ENCODE data around the gene EPC2.

The EPC2 gene

DNA sequence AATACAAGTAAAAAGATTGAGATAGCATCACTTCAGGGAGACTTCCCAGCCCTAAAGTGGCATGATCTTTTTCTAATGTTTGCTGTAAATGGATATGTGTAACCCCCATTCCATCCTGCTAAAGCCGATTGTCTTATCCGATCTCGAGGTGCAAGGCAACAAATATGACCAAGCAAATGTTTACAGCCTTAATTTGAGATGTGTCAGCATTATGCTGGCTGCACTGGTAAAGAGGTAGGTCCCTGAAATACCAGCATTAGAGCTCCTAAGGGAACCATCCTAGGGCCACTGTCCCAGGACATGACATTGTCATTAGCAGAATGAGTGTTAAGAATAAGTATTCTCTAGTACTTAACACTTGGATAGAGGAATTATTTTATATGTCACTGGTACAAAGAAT is 108.4 kb downstream of the EPC2 start:
- H3K9me3 ChIP-seq (ENCODE audit: control insufficient read depth, insufficient read depth, low read length), result no peaks in the 10 kb centered on the region
- no peak overlapping the region for H3K4me3 ChIP-seq (ENCODE audit: low read length)
- no peaks in the 10 kb centered on the region for H3F3A ChIP-seq (ENCODE audit: control insufficient read depth, insufficient read depth)
- H3K27ac ChIP-seq (ENCODE audit: low read depth, low read length), result no peak overlapping the region
- TF ChIP-seq, protein P1, sequence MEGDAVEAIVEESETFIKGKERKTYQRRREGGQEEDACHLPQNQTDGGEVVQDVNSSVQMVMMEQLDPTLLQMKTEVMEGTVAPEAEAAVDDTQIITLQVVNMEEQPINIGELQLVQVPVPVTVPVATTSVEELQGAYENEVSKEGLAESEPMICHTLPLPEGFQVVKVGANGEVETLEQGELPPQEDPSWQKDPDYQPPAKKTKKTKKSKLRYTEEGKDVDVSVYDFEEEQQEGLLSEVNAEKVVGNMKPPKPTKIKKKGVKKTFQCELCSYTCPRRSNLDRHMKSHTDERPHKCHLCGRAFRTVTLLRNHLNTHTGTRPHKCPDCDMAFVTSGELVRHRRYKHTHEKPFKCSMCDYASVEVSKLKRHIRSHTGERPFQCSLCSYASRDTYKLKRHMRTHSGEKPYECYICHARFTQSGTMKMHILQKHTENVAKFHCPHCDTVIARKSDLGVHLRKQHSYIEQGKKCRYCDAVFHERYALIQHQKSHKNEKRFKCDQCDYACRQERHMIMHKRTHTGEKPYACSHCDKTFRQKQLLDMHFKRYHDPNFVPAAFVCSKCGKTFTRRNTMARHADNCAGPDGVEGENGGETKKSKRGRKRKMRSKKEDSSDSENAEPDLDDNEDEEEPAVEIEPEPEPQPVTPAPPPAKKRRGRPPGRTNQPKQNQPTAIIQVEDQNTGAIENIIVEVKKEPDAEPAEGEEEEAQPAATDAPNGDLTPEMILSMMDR (IDR thresholded peaks at IDR 0.05; ENCODE audit: low read depth, low read length, poor library complexity, severe bottlenecking), result no peak
- TF ChIP-seq EZH2phosphoT487 (IDR thresholded peaks at IDR 0.05; ENCODE audit: borderline replicate concordance, low read length), result no peak
- H3K4me1 ChIP-seq (ENCODE audit: control insufficient read depth, low read length), result no peaks in the 10 kb centered on the region
- H3K9me2 ChIP-seq (replicated peaks; ENCODE audit: control insufficient read depth, low read length), result no peaks in the 10 kb centered on the region
- no peak overlapping the region for H3K4me2 ChIP-seq (ENCODE audit: low read length)
- H3K36me3 ChIP-seq (ENCODE audit: control insufficient read depth, low read length), result peaks cover 25% of the 10 kb centered on the region
- H4K20me1 ChIP-seq (ENCODE audit: control insufficient read depth, insufficient read depth, low read depth, low read length), result no peaks in the 10 kb centered on the region
- H3K79me2 ChIP-seq (ENCODE audit: control insufficient read depth, low read length), result peaks cover 4% of the 10 kb centered on the region; the same call in 1 of the 2 replicates
- H3K27me3 ChIP-seq (ENCODE audit: control insufficient read depth, low read length), result no peaks in the 10 kb centered on the region

DNA sequence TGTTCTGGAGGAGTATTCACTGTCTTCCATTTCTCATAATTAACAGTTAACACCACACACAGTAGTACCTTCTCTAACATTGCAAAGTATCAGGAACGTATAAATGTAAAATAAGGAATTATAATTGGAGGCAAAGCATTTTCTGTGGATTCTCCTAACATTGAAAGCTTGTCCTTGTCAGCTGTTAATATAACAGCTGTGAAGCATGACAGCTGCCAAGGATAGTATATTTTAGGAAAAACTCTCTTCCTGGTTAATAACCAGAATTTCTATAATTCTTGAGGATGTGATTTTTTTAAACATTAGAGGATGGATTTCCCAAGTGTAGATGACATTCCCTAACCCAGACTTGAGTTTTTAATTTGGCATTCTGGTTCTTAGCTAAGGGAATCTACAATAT is 110.3 kb downstream of the EPC2 start:
- TF ChIP-seq, protein P1 (IDR thresholded peaks at IDR 0.05; ENCODE audit: low read depth, low read length, poor library complexity, severe bottlenecking), result no peak
- TF ChIP-seq EZH2phosphoT487 (IDR thresholded peaks at IDR 0.05; ENCODE audit: borderline replicate concordance, low read length), result no peak
- no peaks in the 10 kb centered on the region for H3K9me2 ChIP-seq (replicated peaks; ENCODE audit: control insufficient read depth, low read length)
- H4K20me1 ChIP-seq (ENCODE audit: control insufficient read depth, insufficient read depth, low read depth, low read length), result no peaks in the 10 kb centered on the region
- no peak overlapping the region for H3K4me3 ChIP-seq (ENCODE audit: low read length)
- H3K79me2 ChIP-seq (ENCODE audit: control insufficient read depth, low read length), result peaks cover 4% of the 10 kb centered on the region; the same call in 1 of the 2 replicates
- peaks cover 25% of the 10 kb centered on the region for H3K36me3 ChIP-seq (ENCODE audit: control insufficient read depth, low read length)
- no peak overlapping the region for H3K27ac ChIP-seq (ENCODE audit: low read depth, low read length)
- no peaks in the 10 kb centered on the region for H3K4me1 ChIP-seq (ENCODE audit: control insufficient read depth, low read length)
- no peak overlapping the region for H3K4me2 ChIP-seq (ENCODE audit: low read length)
- no peaks in the 10 kb centered on the region for H3K9me3 ChIP-seq (ENCODE audit: control insufficient read depth, insufficient read depth, low read length)
- no peaks in the 10 kb centered on the region for H3F3A ChIP-seq (ENCODE audit: control insufficient read depth, insufficient read depth)
- H3K27me3 ChIP-seq (ENCODE audit: control insufficient read depth, low read length), result no peaks in the 10 kb centered on the region

DNA sequence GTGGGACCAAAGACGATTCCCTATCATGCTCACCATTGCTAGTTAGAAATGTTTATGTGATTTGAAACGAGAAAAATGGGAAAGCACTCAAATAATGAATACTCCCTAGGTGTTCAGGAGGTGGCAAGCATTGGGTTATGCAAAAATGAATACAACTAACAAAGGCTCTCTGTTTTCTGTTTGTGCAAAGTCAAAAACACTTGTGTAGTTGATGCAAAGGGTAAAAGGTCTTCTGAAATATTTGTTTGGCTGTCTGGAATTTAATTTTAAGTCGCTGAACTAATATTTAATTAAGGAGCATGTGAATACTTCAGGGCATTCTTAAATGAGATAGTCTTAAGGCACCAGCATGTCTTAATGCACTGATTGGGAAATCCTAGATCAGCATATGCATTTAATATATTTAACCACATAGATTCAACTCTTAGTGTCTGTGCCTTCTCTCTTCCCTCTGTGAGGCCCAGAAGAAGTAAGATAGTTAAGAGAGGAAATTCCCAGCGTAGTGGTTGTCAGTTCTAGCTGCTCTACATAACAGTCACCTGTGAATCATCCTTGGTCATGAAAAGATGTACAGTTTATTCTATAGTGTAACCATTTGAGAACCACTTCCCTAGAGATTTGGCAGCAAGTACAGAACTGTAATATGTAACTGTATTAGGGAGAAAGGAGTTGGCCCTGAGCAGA is 111.9 kb downstream of the EPC2 start:
- Histone ChIP-seq H3K27me3 (ENCODE audit: control insufficient read depth, low read length) (no peaks in the 10 kb centered on the region), H3K9me2 (replicated peaks; ENCODE audit: control insufficient read depth, low read length) (no peaks in the 10 kb centered on the region), H3K27ac (ENCODE audit: low read depth, low read length) (no peak overlapping the region), H3K9me3 (ENCODE audit: control insufficient read depth, insufficient read depth, low read length) (no peaks in the 10 kb centered on the region), H3K4me1 (ENCODE audit: control insufficient read depth, low read length) (no peaks in the 10 kb centered on the region), H3K79me2 (ENCODE audit: control insufficient read depth, low read length) (no peaks in the 10 kb centered on the region), H4K20me1 (ENCODE audit: control insufficient read depth, insufficient read depth, low read depth, low read length) (no peaks in the 10 kb centered on the region), H3K4me2 (ENCODE audit: low read length) (no peak overlapping the region), H3K4me3 (ENCODE audit: low read length) (no peak overlapping the region), H3F3A (ENCODE audit: control insufficient read depth, insufficient read depth) (no peaks in the 10 kb centered on the region), H3K36me3 (ENCODE audit: control insufficient read depth, low read length) (peaks cover 25% of the 10 kb centered on the region)
- no peak for TF ChIP-seq EZH2phosphoT487 (IDR thresholded peaks at IDR 0.05; ENCODE audit: borderline replicate concordance, low read length)
- TF ChIP-seq, protein P1 (IDR thresholded peaks at IDR 0.05; ENCODE audit: low read depth, low read length, poor library complexity, severe bottlenecking), result no peak
